Measurements from ENCODE around the gene XRCC3. TPM values are rescaled to one million over a fixed set of nuclear protein-coding genes. Genes with fewer than 3 reads are reported as not detected.
A peak's percentile ranks its signal among the peaks of the same experiment; 100 is the strongest.

The XRCC3 gene
- total RNA-seq, 2 donors from 2014 or later, result 39.2 to 42.6 TPM

GRCh38 chr14:103713304-103714062 is 1.8 kb downstream of the XRCC3 start:
- H3K4me1 ChIP-seq (ENCODE audit: control insufficient read depth, insufficient read depth, low read length), result peaks cover 11% of the 10 kb centered on the region
- no peak for TF ChIP-seq CTCF (conservative IDR thresholded peaks at IDR 0.05)
- H3K27me3 Mint-ChIP-seq (ENCODE audit: insufficient read depth), result no peaks in the 10 kb centered on the region
- H3K9ac ChIP-seq (ENCODE audit: extremely low read depth, low read length, poor library complexity, severe bottlenecking), result no peak overlapping the region
- no peaks in the 10 kb centered on the region for H3K9me3 Mint-ChIP-seq
- peak overlapping the region; percentile 88 for H3K27ac Mint-ChIP-seq
- no peaks in the 10 kb centered on the region for H3K9me3 ChIP-seq (ENCODE audit: control insufficient read depth, low read length)
- H3K36me3 Mint-ChIP-seq (ENCODE audit: low read depth), result peaks cover 23% of the 10 kb centered on the region
- H3K4me1 Mint-ChIP-seq, result peaks cover 34% of the 10 kb centered on the region
- H3K27ac ChIP-seq (ENCODE audit: low read depth, low read length), result no peak overlapping the region
- peak overlapping the region; percentile 71 for H3K4me3 Mint-ChIP-seq
- H3K27me3 ChIP-seq (ENCODE audit: control insufficient read depth, insufficient read depth, low read length, poor library complexity, severe bottlenecking), result no peaks in the 10 kb centered on the region
- 90 to 93% methylated on average over 16 to 18 of the region's 18 CpGs for WGBS, 2 experiments (ENCODE audit: insufficient coverage in 1 of 2, insufficient read length in 1 of 2)
- peaks cover 24% of the 10 kb centered on the region for H3K36me3 ChIP-seq (ENCODE audit: control insufficient read depth, insufficient read depth, low read length)
- no peak for DNase-seq
- no peak overlapping the region for H3K4me3 ChIP-seq (ENCODE audit: low read length)

- no peaks in the 10 kb centered on the region for H3K9me3 Mint-ChIP-seq
- peaks cover 27% of the 10 kb centered on the region for H3K36me3 Mint-ChIP-seq (ENCODE audit: low read depth)
- Histone ChIP-seq H3K4me1 (ENCODE audit: control insufficient read depth, insufficient read depth, low read length) (peaks cover 11% of the 10 kb centered on the region), H3K4me3 (ENCODE audit: low read length) (no peak overlapping the region), H3K27ac (ENCODE audit: low read depth, low read length) (no peak overlapping the region), H3K9ac (ENCODE audit: extremely low read depth, low read length, poor library complexity, severe bottlenecking) (no peak overlapping the region), H3K9me3 (ENCODE audit: control insufficient read depth, low read length) (no peaks in the 10 kb centered on the region), H3K36me3 (ENCODE audit: control insufficient read depth, insufficient read depth, low read length) (peaks cover 28% of the 10 kb centered on the region), H3K27me3 (ENCODE audit: control insufficient read depth, insufficient read depth, low read length, poor library complexity, severe bottlenecking) (no peaks in the 10 kb centered on the region)
- no peak for DNase-seq
- H3K4me1 Mint-ChIP-seq, result peaks cover 28% of the 10 kb centered on the region
- peak overlapping the region; percentile 88 for H3K27ac Mint-ChIP-seq
- H3K27me3 Mint-ChIP-seq (ENCODE audit: insufficient read depth), result no peaks in the 10 kb centered on the region
- H3K4me3 Mint-ChIP-seq, result no peak overlapping the region
- WGBS, 2 experiments (ENCODE audit: insufficient coverage in 1 of 2, insufficient read length in 1 of 2), result 94 to 95% methylated on average over 21 to 24 of the region's 24 CpGs
- no peak for TF ChIP-seq CTCF (conservative IDR thresholded peaks at IDR 0.05)
Observed at GRCh38 chr14:103712633-103713247, 2.5 kb downstream of the XRCC3 start.

GRCh38 chr14:103711516-103712431 is 3.5 kb downstream of the XRCC3 start:
- Mint-ChIP-seq H3K36me3 (ENCODE audit: low read depth) (peaks cover 23% of the 10 kb centered on the region), H3K27me3 (ENCODE audit: insufficient read depth) (no peaks in the 10 kb centered on the region), H3K9me3 (no peaks in the 10 kb centered on the region), H3K4me1 (peaks cover 19% of the 10 kb centered on the region), H3K4me3 (no peak overlapping the region), H3K27ac (peak overlapping the region; percentile 59)
- Histone ChIP-seq H3K27ac (ENCODE audit: low read depth, low read length) (no peak overlapping the region), H3K27me3 (ENCODE audit: control insufficient read depth, insufficient read depth, low read length, poor library complexity, severe bottlenecking) (no peaks in the 10 kb centered on the region), H3K9me3 (ENCODE audit: control insufficient read depth, low read length) (no peaks in the 10 kb centered on the region), H3K4me1 (ENCODE audit: control insufficient read depth, insufficient read depth, low read length) (peaks cover 4% of the 10 kb centered on the region), H3K9ac (ENCODE audit: extremely low read depth, low read length, poor library complexity, severe bottlenecking) (no peak overlapping the region), H3K36me3 (ENCODE audit: control insufficient read depth, insufficient read depth, low read length) (peaks cover 31% of the 10 kb centered on the region), H3K4me3 (ENCODE audit: low read length) (no peak overlapping the region)
- no peak for DNase-seq
- 92 to 94% methylated on average over 17 to 27 of the region's 27 CpGs for WGBS, 2 experiments (ENCODE audit: insufficient coverage in 1 of 2, insufficient read length in 1 of 2)
- TF ChIP-seq CTCF (conservative IDR thresholded peaks at IDR 0.05), result no peak
